ENCODE measurements around the gene C19orf25. TPM values are rescaled to one million over a fixed set of nuclear protein-coding genes. Genes with fewer than 3 reads are reported as not detected.

The C19orf25 gene
- total and polyA plus RNA-seq, 2 of the 13 experiments (the other 11 are each of a cell fraction or from before 2014, with no cell fraction given) = 14.2 to 32.4 TPM

GRCh38 chr19:1423436-1424191, 55.4 kb downstream of the C19orf25 start:
- peak; percentile 11 for ATAC-seq
- POLR2A ChIA-PET = interaction anchor here (0.9 to 2.5 kb wide), 10 partner anchors 8 to 154 kb away, joined by 3 to 15 read pairs (median 5); partner anchors contain the start of gene CIRBP
- intact Hi-C loops (cut with micrococcal nuclease; ENCODE audit: unreplicated experiment) (no loop called here), in situ Hi-C loops (cut with HindIII; ENCODE audit: extremely low pct_ligation_motif_present, low pct_unique_long_range_greater_than_20kb) (no loop called here)
- 91% methylated on average over 32 of the region's 40 CpGs for WGBS (ENCODE audit: low lambda C conversion rate)
- BruUV-seq (replicated peaks) = no TSS peak
- Histone ChIP-seq H3K27me3 (ENCODE audit: control insufficient read depth in 1 of 2, insufficient read depth in 2 of 2, low read length in 2 of 2) (no peaks in the 10 kb centered on the region), H3K4me3 (replicated peaks in 1 of 3; ENCODE audit: insufficient read depth in 1 of 3, low read depth in 2 of 3, low read length in 3 of 3) (no peak overlapping the region), H3K36me3 (replicated peaks in 1 of 2; ENCODE audit: control insufficient read depth in 1 of 2, insufficient read depth in 2 of 2, low read length in 2 of 2) (peaks cover 28 to 78% of the 10 kb centered on the region in 2 experiments), H2AFZ (ENCODE audit: low read length) (no peak overlapping the region), H3K4me2 (ENCODE audit: low read depth, low read length) (peak overlapping the region; percentile 18; the same call in 1 of the 2 replicates), H3K27ac (ENCODE audit: extremely low read length, insufficient read depth, low read length) (peak overlapping the region; percentile 71), H3K9me3 (ENCODE audit: low read length) (no peaks in the 10 kb centered on the region), H3K79me2 (ENCODE audit: insufficient read depth, low read length) (peaks cover 47% of the 10 kb centered on the region), H4K20me1 (ENCODE audit: insufficient read depth, low read length) (peaks cover 20% of the 10 kb centered on the region), H3K4me1 (ENCODE audit: insufficient read depth, low read length) (peaks cover 41% of the 10 kb centered on the region), H3K9ac (ENCODE audit: insufficient read depth, low read depth, low read length) (0 out of 2 replicates have a peak overlapping the region, but pooled peaks have one; percentile 22)
- FAIRE-seq = no peak
- no peak for DNase-seq (ENCODE audit: low spot score)
- CTCF ChIA-PET (ENCODE audit: low intra/inter-chr PET ratio, low total read pairs) = no interaction called here
- 0 out of 2 replicates have a peak, but pooled peaks have one; percentile 28 for TF ChIP-seq MYPOP (CRISPR knock-in tag; IDR thresholded peaks at IDR 0.05)
- TF ChIP-seq ZBTB49 (CRISPR knock-in tag; IDR thresholded peaks at IDR 0.05; ENCODE audit: borderline replicate concordance) = no peak
- no peak for TF ChIP-seq HOMEZ (CRISPR knock-in tag; IDR thresholded peaks at IDR 0.05; ENCODE audit: low read depth)
- TF ChIP-seq RXRB (CRISPR knock-in tag; IDR thresholded peaks at IDR 0.05; ENCODE audit: borderline replicate concordance) = no peak
- TF ChIP-seq ZC3H13 (CRISPR knock-in tag; IDR thresholded peaks at IDR 0.05) = no peak
- TF ChIP-seq ZNF609 (CRISPR knock-in tag; IDR thresholded peaks at IDR 0.05; ENCODE audit: borderline replicate concordance) = no peak
- no peak for TF ChIP-seq ZNF605 (CRISPR knock-in tag; IDR thresholded peaks at IDR 0.05)
- TF ChIP-seq ZNF562 (CRISPR knock-in tag; IDR thresholded peaks at IDR 0.05; ENCODE audit: borderline replicate concordance) = no peak
- TF ChIP-seq SNAPC2 (CRISPR knock-in tag; IDR thresholded peaks at IDR 0.05) = no peak
- TF ChIP-seq ZSCAN9 (CRISPR knock-in tag; IDR thresholded peaks at IDR 0.05; ENCODE audit: borderline replicate concordance) = no peak
- no peak for TF ChIP-seq CBX1 (IDR thresholded peaks at IDR 0.05; ENCODE audit: low read depth)
- TF ChIP-seq ZNF207 (IDR thresholded peaks at IDR 0.05; ENCODE audit: borderline replicate concordance) = no peak
